ENCODE results near the gene SORCS1. TPM values are rescaled to one million over a fixed set of nuclear protein-coding genes. Genes with fewer than 3 reads are reported as not detected.

Gene SORCS1
- total and polyA plus RNA-seq, 2 donors from 2014 or later, result 0.76 to 2.4 TPM

- H3K27ac ChIP-seq (ENCODE audit: low read depth in 2 of 2, low read length in 2 of 2), result no peak overlapping the region
- no peak for DNase-seq
- H3K36me3 ChIP-seq (ENCODE audit: control insufficient read depth in 2 of 3, insufficient read depth in 3 of 3, low read length in 3 of 3), result no peaks in the 10 kb centered on the region
- H3K4me3 ChIP-seq (ENCODE audit: low read length in 3 of 3), result no peak overlapping the region
- FAIRE-seq, result no peak
- no peaks in the 10 kb centered on the region for H3K4me1 ChIP-seq (ENCODE audit: control insufficient read depth in 2 of 3, insufficient read depth in 2 of 3, low read depth in 1 of 3, low read length in 3 of 3)
- H3K9me3 ChIP-seq (ENCODE audit: control insufficient read depth in 2 of 3, insufficient read depth in 1 of 3, low read length in 3 of 3), result no peaks in the 10 kb centered on the region
- H3K9ac ChIP-seq (ENCODE audit: low read length in 3 of 3), result no peak overlapping the region
- intact Hi-C loops (cut with DNase I), result no loop called here
- H3K27me3 ChIP-seq (ENCODE audit: control insufficient read depth, insufficient read depth, low read length), result peaks cover 4% of the 10 kb centered on the region
- no peak for TF ChIP-seq CTCF (IDR thresholded peaks at IDR 0.05; ENCODE audit: borderline replicate concordance, extremely low read depth, insufficient read depth)
Observed at GRCh38 chr10:107159871-107160270, 4.6 kb downstream of the SORCS1 start.

DNA sequence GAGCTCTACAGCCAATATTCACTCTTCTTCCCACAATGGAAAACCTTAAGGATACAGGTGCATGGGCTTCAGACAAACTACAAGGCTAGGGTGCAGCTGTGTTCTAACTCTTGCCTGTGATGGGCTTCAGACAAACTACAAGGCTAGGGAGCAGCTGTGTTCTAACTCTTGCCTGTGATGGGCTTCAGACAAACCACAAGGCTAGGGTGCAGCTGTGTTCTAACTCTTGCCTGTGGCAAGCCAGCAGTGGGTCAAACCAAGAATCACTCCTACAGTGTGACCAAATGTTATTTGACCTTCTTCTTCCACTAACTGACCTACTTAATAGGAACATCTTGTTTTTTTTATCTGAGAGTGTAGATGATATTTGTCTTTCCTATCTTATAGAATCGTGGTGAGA is 7.4 kb downstream of the SORCS1 start:
- Histone ChIP-seq H3K27me3 (ENCODE audit: control insufficient read depth, insufficient read depth, low read length) (no peaks in the 10 kb centered on the region), H3K4me3 (ENCODE audit: low read length in 3 of 3) (no peak overlapping the region), H3K4me1 (ENCODE audit: control insufficient read depth in 2 of 3, insufficient read depth in 2 of 3, low read depth in 1 of 3, low read length in 3 of 3) (no peaks in the 10 kb centered on the region), H3K27ac (ENCODE audit: low read depth in 2 of 2, low read length in 2 of 2) (no peak overlapping the region), H3K36me3 (ENCODE audit: control insufficient read depth in 2 of 3, insufficient read depth in 3 of 3, low read length in 3 of 3) (no peaks in the 10 kb centered on the region), H3K9me3 (ENCODE audit: control insufficient read depth in 2 of 3, insufficient read depth in 1 of 3, low read length in 3 of 3) (no peaks in the 10 kb centered on the region), H3K9ac (ENCODE audit: low read length in 3 of 3) (no peak overlapping the region)
- no peak for DNase-seq
- intact Hi-C loops (cut with DNase I), result no loop called here
- no peak for TF ChIP-seq CTCF (IDR thresholded peaks at IDR 0.05; ENCODE audit: borderline replicate concordance, extremely low read depth, insufficient read depth)
- no peak for FAIRE-seq

- no peak for TF ChIP-seq CTCF (IDR thresholded peaks at IDR 0.05; ENCODE audit: borderline replicate concordance, extremely low read depth, insufficient read depth)
- Histone ChIP-seq H3K9ac (ENCODE audit: low read length in 3 of 3) (no peak overlapping the region), H3K27ac (ENCODE audit: low read depth in 2 of 2, low read length in 2 of 2) (no peak overlapping the region), H3K36me3 (ENCODE audit: control insufficient read depth in 2 of 3, insufficient read depth in 3 of 3, low read length in 3 of 3) (no peaks in the 10 kb centered on the region), H3K4me1 (ENCODE audit: control insufficient read depth in 2 of 3, insufficient read depth in 2 of 3, low read depth in 1 of 3, low read length in 3 of 3) (no peaks in the 10 kb centered on the region), H3K9me3 (ENCODE audit: control insufficient read depth in 2 of 3, insufficient read depth in 1 of 3, low read length in 3 of 3) (no peaks in the 10 kb centered on the region), H3K4me3 (ENCODE audit: low read length in 3 of 3) (no peak overlapping the region), H3K27me3 (ENCODE audit: control insufficient read depth, insufficient read depth, low read length) (no peaks in the 10 kb centered on the region)
- DNase-seq (no peak), FAIRE-seq (no peak)
- intact Hi-C loops (cut with DNase I), result no loop called here
Observed at GRCh38 chr10:107152087-107152486, 12.4 kb downstream of the SORCS1 start.

GRCh38 chr10:107148906-107149305 is 15.6 kb downstream of the SORCS1 start:
- no peak overlapping the region for H3K4me3 ChIP-seq (ENCODE audit: low read length in 3 of 3)
- no peaks in the 10 kb centered on the region for H3K4me1 ChIP-seq (ENCODE audit: control insufficient read depth in 2 of 3, insufficient read depth in 2 of 3, low read depth in 1 of 3, low read length in 3 of 3)
- TF ChIP-seq CTCF (IDR thresholded peaks at IDR 0.05; ENCODE audit: borderline replicate concordance, extremely low read depth, insufficient read depth), result no peak
- H3K27me3 ChIP-seq (ENCODE audit: control insufficient read depth, insufficient read depth, low read length), result no peaks in the 10 kb centered on the region
- intact Hi-C loops (cut with DNase I), result no loop called here
- H3K9me3 ChIP-seq (ENCODE audit: control insufficient read depth in 2 of 3, insufficient read depth in 1 of 3, low read length in 3 of 3), result no peaks in the 10 kb centered on the region
- H3K27ac ChIP-seq (ENCODE audit: low read depth in 2 of 2, low read length in 2 of 2), result no peak overlapping the region
- H3K36me3 ChIP-seq (ENCODE audit: control insufficient read depth in 2 of 3, insufficient read depth in 3 of 3, low read length in 3 of 3), result no peaks in the 10 kb centered on the region
- H3K9ac ChIP-seq (ENCODE audit: low read length in 3 of 3), result no peak overlapping the region
- FAIRE-seq (no peak), DNase-seq (no peak)
